RPMI7951 (cell line): Measurements from ENCODE around the gene CMTM1. TPM values are rescaled to one million over a fixed set of nuclear protein-coding genes. Genes with fewer than 3 reads are reported as not detected.
"Not testable (repeated sequence)": the region's sequence is repeated elsewhere in the genome, so short reads cannot be mapped to it uniquely, and the experiment has no call there.

Source experiments
- DNase-seq: peaks from one replicate; pipeline ENCODE4 v3.0.0-alpha.2; 2012; ENCODE audit warnings: low read depth
- total RNA-seq: library from RNA; depleted of rRNA; stranded (reverse); fragments of >200 nt; shearing (Covaris generic); gene quantifications from 2 replicates; pipeline ENCODE4 v1.2.3, GENCODE V29; 2014

CMTM1 gene
- total RNA-seq, 1 experiment from 2014 or later: 6.0 TPM

- DNase-seq: no peak
Observed at GRCh38 chr16:66591018-66591417, 24.8 kb downstream of the CMTM1 start.

GRCh38 chr16:66592241-66592640 is 26.0 kb downstream of the CMTM1 start:
- DNase-seq: no peak

GRCh38 chr16:66592814-66593213 is 26.6 kb downstream of the CMTM1 start:
- DNase-seq: no peak

GRCh38 chr16:66594739-66595138 is 28.5 kb downstream of the CMTM1 start:
- no peak for DNase-seq

DNA sequence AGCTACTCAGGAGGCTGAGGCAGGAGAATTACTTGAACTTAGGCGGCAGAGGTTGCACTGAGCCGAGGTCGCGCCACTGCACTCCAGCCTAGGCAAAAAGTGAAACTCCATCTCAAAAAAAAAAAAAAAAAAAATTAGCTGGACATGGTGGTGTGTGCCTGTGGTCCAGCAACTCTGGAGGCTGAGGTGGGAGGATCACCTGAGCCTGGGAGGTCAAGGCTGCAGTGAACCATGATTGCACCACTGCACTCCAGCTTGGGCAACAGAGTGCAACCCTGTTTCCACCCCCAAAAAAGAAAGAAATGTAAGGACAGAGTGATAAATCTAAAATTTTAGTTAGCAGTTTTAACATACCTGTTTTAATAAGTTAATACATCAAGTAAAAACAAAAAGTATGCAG is 30.3 kb downstream of the CMTM1 start:
- not testable (repeated sequence) for DNase-seq

GRCh38 chr16:66596986-66597848 is 31.0 kb downstream of the CMTM1 start:
- no peak for DNase-seq

DNA sequence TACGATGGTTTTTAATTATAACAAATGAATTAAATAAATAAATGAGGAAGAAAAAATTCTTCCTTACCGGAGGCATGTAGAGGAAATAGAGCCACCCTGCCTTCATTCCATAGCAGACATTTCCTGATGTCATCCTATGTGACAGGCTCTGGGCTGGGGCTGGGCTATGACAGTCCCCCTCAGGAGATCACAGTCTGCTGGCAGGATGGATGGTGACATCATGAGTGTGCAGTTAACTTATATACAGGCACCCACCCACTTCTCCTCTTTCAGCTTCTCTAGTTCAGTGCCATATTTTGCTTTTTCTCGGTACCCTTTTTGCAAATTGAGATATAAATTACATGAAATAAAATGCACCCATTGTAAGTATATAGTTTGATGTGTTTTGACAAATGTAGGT is 31.9 kb downstream of the CMTM1 start:
- no peak for DNase-seq

DNA sequence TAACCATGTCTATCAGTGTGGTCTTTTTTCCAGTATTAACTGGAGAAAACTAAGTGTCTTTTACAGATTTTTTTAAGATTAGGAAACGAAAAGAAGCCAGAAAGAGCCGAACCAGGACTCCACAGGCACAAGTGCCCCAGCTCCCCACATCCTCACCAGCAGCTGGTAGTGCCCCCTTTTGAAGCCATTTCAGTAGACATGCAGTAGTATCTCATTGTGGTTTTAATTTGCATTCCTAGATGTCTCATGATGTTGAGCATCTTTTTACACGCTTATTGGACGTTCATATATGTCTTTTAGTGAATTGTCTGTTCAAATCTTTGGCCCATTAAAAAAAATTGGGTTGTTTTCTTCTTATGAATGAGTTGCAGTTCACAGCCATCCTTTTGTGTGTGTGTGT is 33.5 kb downstream of the CMTM1 start:
- DNase-seq: no peak

DNA sequence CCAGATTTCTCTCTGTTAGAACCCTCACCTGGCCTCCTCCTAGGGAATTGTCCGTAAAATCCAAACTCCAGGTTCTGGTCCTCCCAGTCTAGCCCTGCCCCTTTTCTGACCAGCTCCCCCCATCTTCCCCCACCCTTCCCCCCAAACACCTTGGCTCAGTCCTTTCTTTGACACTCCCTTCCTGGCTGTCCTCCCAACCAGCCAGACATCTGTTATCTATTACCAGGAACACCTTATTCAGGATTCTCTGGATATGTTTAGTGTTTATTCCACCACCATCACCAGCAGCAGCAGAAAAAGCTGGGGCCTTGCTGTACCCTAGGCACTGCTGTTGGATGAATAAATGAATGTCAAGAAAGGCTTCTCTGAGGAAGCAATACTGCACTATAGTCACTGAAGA is 34.2 kb downstream of the CMTM1 start:
- DNase-seq: peak; percentile 28

DNA sequence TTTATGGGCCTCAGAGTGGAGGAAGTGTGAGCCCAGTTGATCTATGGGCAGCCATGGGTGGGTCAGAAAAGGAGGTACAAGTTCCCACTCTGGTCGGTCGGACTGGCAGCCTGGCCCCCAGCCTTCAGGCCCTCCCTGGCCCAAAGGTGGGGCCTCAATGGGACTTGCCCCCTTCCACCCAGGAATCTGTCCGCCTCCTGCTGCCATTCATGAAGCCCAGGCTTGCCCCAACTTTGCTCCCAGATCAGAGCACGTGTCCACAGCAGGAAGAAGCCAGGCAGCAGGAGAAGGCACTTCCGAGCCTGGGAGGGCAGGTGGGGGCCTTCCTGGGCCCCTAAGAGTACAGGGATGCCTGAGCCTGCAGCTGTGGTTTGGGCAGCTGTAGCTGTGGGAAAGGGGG is 35.2 kb downstream of the CMTM1 start:
- no peak for DNase-seq

DNA sequence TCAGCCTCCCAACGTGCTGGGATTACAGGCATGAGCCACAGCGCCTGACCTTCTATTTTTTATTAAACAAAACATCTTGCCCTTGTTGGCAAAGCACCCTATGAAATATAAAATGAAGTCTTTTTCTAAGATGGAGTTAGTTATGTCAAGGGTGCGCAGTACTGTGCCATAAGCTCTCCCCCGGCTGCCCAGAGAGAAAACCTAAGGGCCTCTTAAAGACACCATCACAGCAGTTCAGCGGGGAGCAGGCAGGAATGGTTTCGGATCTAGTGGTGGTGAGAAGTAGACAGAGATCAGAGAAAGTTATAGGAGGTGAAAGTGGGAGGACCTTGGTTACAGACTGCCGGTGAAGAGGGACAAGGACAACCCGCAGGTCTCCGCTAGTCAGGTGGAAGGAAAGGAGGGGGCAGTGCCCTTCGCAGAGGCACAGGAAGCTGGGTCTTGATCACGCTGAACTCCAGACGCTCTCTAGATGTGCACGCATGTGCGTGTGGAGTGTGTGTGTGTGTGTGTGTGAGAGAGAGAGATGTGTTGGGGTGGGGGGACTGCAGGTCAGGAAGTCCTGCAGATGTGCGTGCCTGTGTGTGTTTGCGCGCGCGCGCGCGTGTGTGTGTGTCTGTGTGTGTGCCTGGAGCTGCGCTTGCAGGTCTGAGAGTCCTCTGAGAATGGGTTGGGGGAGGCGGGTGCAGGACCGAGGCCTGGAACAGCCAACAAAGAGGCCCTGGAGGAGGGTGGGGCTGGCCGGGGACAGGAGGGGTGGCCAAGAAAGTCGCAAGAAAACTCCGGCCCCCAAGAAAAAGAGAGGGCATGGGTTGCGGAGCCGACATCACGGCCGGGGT is 37.5 kb downstream of the CMTM1 start:
- DNase-seq: peak; percentile 81

DNA sequence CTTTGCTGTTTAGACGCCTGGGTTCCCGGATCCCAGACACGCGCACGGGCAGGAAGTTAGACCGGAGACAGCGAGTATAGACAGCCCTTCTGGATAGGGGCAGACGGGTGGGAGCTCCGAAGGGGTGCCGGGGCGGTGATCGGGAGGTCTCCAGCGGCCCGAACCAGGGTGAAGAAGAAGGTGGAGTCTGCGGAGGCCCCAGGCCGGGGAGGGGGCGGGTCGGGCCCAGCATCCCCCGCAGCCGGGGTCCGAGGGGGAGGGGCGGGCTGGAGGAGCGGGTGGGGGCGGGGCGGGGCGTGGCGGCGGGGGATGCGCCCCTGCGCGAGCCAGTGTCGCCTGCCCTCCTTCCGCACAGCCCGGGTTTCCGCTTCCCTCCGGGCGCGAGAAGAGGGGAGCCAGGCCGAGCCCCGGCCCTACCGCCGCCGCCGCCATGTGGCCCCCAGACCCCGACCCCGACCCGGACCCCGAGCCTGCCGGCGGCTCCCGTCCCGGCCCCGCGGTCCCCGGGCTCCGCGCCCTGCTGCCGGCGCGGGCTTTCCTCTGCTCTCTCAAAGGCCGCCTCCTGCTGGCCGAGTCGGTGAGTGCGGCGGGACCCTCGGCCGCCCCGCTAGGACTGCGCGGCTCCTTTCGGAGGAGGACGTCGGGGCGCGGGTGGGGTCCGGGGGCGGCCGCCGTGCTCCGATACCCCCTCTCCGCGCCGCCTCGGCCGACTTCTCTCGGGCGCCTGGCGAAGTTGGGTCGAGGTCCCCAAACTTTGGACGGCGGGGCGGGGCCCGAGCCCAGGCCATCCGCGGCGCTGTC is 38.3 kb downstream of the CMTM1 start, which contains the start of gene CMTM3:
Gene CMTM3 (plus strand): TSS at position 329 of the 801 bp plus-strand sequence. CDS start 102 bp downstream, at position 431.
- peak; percentile 63 for DNase-seq

- peak; percentile 52 for DNase-seq
Observed at GRCh38 chr16:66605177-66605978, 39.1 kb downstream of the CMTM1 start.

- DNase-seq: no peak
Observed at GRCh38 chr16:66605979-66606751, 39.9 kb downstream of the CMTM1 start.

- DNase-seq: peak; percentile 81
Observed at GRCh38 chr16:66608241-66609138, 42.3 kb downstream of the CMTM1 start.

DNA sequence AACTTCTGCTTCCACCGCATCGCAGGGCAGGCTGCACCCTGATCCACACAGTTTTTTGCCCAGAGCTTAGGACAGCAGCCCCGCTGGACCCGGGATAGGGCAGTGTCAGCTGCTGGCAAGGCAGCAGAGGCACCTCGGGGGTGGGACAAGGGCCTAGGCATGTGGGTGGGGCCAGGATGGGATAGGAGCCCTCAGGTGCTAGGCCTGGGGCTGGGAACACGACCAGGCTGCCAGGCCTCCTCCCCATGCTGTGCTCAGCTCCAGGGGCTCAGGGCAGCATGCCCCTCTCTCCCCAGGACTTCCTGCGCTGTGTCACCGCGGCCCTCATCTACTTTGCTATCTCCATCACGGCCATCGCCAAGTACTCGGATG is 42.9 kb downstream of the CMTM1 start:
- DNase-seq: no peak

- no peak for DNase-seq
Observed at GRCh38 chr16:66610111-66610820, 44.0 kb downstream of the CMTM1 start.

DNA sequence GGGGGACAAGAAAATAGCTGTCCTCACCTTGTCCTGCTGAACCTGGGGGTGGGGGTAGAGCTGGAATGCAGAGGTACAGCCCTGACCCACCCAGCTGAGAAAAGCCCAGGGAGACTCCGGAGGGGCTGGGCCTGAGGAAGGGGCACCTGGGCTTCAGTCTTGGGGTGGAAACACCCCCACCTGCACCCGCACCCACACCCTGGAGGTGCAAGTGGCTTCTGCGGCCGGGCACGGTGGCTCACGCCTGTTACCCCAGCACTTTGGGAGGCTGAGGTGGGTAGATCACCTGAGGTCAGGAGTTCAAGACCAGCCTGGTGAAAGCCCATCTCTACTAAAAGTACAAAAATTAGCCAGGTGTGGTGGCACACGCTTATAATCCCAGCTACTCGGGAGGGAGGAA is 45.7 kb downstream of the CMTM1 start:
- not testable (repeated sequence) for DNase-seq

GRCh38 chr16:66612422-66612821 is 46.2 kb downstream of the CMTM1 start:
- DNase-seq: no peak
